ENCODE results near the gene DNMT1. TPM values are rescaled to one million over a fixed set of nuclear protein-coding genes. Genes with fewer than 3 reads are reported as not detected.
A peak's percentile ranks its signal among the peaks of the same experiment; 100 is the strongest.

Gene DNMT1
- polyA plus RNA-seq, 1 of the 3 experiments (the other 2 are of a cell fraction), result 58.3 TPM

DNA sequence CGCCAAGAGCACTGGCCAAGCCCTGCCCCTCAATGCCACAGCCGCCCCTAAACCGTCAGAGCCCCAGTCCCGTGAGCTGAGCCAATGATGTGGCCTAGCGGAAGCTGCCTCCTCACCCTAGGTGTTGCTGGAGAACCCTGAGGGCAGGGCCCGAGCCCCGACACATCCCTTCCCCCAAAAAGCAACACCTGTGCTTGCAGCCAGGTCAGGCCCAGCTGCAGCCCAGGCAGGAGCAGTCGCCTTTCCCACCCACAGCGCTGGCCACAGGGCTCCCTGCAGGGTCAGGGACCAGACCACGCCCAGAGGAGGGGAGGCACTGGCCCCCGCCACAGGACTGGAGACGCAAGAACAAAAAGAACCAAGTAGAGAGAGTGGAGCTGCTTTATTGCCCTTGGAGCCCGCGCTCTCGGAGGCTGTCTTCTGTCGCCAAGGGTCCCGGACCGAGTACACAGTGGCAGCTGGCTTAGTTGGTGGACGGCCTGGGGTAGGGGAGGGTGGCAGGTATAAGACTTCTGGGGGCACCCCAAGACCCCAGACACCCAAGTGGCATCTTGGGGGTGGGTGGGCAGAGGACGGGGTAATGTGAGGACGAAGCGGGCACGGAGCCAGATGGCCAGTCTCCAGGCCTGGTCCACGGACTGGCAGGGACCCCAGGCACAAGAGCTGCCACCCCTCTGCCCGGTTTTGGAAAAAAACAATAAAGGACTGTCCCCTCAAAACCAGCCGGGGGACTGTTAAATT, 79.9 kb downstream of the DNMT1 start:
- peaks cover 11% of the 10 kb centered on the region; the same call in 1 of the 2 replicates for H4K20me1 ChIP-seq (ENCODE audit: insufficient read depth)
- no peak overlapping the region for H3K9ac ChIP-seq
- no peaks in the 10 kb centered on the region for H3K9me3 ChIP-seq
- H3K79me2 ChIP-seq (ENCODE audit: insufficient read depth), result peaks cover 25% of the 10 kb centered on the region
- H3F3A ChIP-seq (replicated peaks; ENCODE audit: insufficient read depth), result peaks cover 28% of the 10 kb centered on the region
- H3K27me3 ChIP-seq (ENCODE audit: insufficient read depth), result no peaks in the 10 kb centered on the region
- H3K4me1 ChIP-seq (ENCODE audit: control insufficient read depth in 1 of 2, insufficient read depth in 2 of 2, low read depth in 1 of 2, low read length in 1 of 2), result peaks cover 0 to 13% of the 10 kb centered on the region in 2 experiments; a peak in 1 of 4 replicates
- H3K36me3 ChIP-seq (replicated peaks in 1 of 2; ENCODE audit: control insufficient read depth in 1 of 2, insufficient read depth in 2 of 2, low read length in 1 of 2), result peaks cover 19 to 54% of the 10 kb centered on the region in 2 experiments
- no peaks in the 10 kb centered on the region for H3K9me2 ChIP-seq
- POLR2A ChIA-PET, result interaction anchor here (0.6 to 4.5 kb wide), 8 partner anchors 7 to 135 kb away, joined by 3 to 35 read pairs (median 6); partner anchors contain the start of gene PPAN
- no peak overlapping the region for H2AFZ ChIP-seq (ENCODE audit: low read depth)
- no peak overlapping the region for H3K4me3 ChIP-seq (ENCODE audit: low read depth in 2 of 2, low read length in 1 of 2)
- TF ChIP-seq FOXM1 (IDR thresholded peaks at IDR 0.05; ENCODE audit: low read depth), result no peak
- TF ChIP-seq, protein P1, sequence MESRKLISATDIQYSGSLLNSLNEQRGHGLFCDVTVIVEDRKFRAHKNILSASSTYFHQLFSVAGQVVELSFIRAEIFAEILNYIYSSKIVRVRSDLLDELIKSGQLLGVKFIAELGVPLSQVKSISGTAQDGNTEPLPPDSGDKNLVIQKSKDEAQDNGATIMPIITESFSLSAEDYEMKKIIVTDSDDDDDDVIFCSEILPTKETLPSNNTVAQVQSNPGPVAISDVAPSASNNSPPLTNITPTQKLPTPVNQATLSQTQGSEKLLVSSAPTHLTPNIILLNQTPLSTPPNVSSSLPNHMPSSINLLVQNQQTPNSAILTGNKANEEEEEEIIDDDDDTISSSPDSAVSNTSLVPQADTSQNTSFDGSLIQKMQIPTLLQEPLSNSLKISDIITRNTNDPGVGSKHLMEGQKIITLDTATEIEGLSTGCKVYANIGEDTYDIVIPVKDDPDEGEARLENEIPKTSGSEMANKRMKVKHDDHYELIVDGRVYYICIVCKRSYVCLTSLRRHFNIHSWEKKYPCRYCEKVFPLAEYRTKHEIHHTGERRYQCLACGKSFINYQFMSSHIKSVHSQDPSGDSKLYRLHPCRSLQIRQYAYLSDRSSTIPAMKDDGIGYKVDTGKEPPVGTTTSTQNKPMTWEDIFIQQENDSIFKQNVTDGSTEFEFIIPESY (IDR thresholded peaks at IDR 0.05; ENCODE audit: borderline replicate concordance, low read depth), result no peak
- no peak for TF ChIP-seq YY1 (IDR thresholded peaks at IDR 0.05; ENCODE audit: low read depth)
- TF ChIP-seq RAD21 (IDR thresholded peaks at IDR 0.05; ENCODE audit: low read length), result no peak
- TF ChIP-seq EZH2phosphoT487 (IDR thresholded peaks at IDR 0.05; ENCODE audit: borderline replicate concordance, low read depth), result no peak
- TF ChIP-seq MEF2A (IDR thresholded peaks at IDR 0.05; ENCODE audit: borderline replicate concordance, low read depth), result no peak
- TF ChIP-seq, protein P2, sequence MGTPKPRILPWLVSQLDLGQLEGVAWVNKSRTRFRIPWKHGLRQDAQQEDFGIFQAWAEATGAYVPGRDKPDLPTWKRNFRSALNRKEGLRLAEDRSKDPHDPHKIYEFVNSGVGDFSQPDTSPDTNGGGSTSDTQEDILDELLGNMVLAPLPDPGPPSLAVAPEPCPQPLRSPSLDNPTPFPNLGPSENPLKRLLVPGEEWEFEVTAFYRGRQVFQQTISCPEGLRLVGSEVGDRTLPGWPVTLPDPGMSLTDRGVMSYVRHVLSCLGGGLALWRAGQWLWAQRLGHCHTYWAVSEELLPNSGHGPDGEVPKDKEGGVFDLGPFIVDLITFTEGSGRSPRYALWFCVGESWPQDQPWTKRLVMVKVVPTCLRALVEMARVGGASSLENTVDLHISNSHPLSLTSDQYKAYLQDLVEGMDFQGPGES (IDR thresholded peaks at IDR 0.05; ENCODE audit: low read depth, low read length), result no peak
- TF ChIP-seq MXI1 (IDR thresholded peaks at IDR 0.05; ENCODE audit: low read depth, low read length), result no peak
- TF ChIP-seq RCOR1 (IDR thresholded peaks at IDR 0.05; ENCODE audit: low read length), result no peak
- no peak for TF ChIP-seq FOXJ3 (CRISPR knock-in tag; IDR thresholded peaks at IDR 0.05)
- TF ChIP-seq FOSL2 (IDR thresholded peaks at IDR 0.05; ENCODE audit: borderline replicate concordance, low read depth), result no peak
- peak; percentile 14 for TF ChIP-seq JUND (IDR thresholded peaks at IDR 0.05)
- TF ChIP-seq, protein P3, sequence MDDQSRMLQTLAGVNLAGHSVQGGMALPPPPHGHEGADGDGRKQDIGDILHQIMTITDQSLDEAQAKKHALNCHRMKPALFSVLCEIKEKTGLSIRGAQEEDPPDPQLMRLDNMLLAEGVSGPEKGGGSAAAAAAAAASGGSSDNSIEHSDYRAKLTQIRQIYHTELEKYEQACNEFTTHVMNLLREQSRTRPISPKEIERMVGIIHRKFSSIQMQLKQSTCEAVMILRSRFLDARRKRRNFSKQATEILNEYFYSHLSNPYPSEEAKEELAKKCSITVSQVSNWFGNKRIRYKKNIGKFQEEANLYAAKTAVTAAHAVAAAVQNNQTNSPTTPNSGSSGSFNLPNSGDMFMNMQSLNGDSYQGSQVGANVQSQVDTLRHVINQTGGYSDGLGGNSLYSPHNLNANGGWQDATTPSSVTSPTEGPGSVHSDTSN (IDR thresholded peaks at IDR 0.05), result 0 out of 2 replicates have a peak, but pooled peaks have one; percentile 38
- TF ChIP-seq NRF1 (IDR thresholded peaks at IDR 0.05; ENCODE audit: low read depth, low read length), result no peak
- TF ChIP-seq, protein P4, sequence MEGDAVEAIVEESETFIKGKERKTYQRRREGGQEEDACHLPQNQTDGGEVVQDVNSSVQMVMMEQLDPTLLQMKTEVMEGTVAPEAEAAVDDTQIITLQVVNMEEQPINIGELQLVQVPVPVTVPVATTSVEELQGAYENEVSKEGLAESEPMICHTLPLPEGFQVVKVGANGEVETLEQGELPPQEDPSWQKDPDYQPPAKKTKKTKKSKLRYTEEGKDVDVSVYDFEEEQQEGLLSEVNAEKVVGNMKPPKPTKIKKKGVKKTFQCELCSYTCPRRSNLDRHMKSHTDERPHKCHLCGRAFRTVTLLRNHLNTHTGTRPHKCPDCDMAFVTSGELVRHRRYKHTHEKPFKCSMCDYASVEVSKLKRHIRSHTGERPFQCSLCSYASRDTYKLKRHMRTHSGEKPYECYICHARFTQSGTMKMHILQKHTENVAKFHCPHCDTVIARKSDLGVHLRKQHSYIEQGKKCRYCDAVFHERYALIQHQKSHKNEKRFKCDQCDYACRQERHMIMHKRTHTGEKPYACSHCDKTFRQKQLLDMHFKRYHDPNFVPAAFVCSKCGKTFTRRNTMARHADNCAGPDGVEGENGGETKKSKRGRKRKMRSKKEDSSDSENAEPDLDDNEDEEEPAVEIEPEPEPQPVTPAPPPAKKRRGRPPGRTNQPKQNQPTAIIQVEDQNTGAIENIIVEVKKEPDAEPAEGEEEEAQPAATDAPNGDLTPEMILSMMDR (IDR thresholded peaks at IDR 0.05), result no peak
- TF ChIP-seq SIN3A (IDR thresholded peaks at IDR 0.05; ENCODE audit: borderline replicate concordance, low read depth, low read length), result peak; percentile 9; the same call in 1 of the 2 replicates
- TF ChIP-seq CHD2 (IDR thresholded peaks at IDR 0.05; ENCODE audit: low read length, partially characterized antibody), result no peak
- TF ChIP-seq RFX5 (IDR thresholded peaks at IDR 0.05; ENCODE audit: low read length), result no peak
- H3K27ac ChIP-seq (ENCODE audit: low read depth in 2 of 2, low read length in 1 of 2), result peak overlapping the region in 1 of 2 experiments; percentile 30; a peak in 1 of 4 replicates
- no peak overlapping the region for H3K4me2 ChIP-seq
- DNase-seq, result peak; percentile 43
- 94% methylated on average over 20 of the region's 26 CpGs for WGBS (ENCODE audit: low lambda C conversion rate)
- CTCF ChIA-PET, result interaction anchor here (0.8 to 2.7 kb wide), 5 partner anchors 12 to 184 kb away, joined by 3 to 14 read pairs (median 3); no protein-coding TSS in a partner anchor

Measured in SK-N-SH (cell line).